ENCODE data around the gene RBPMS2. TPM values are rescaled to one million over a fixed set of nuclear protein-coding genes. Genes with fewer than 3 reads are reported as not detected.

Gene RBPMS2
- total RNA-seq (2022; extraction: Qiagen RNA extraction), result 6.2 to 8.5 TPM (median 8.2 TPM) in 5 replicates

GRCh38 chr15:64775551-64776401, at the start of gene RBPMS2:
RBPMS2 (minus strand) TSS chr15:64775589; CDS start chr15:64775319, 270 bp downstream.

Other genes with a start within 250 kb of the RBPMS2 start
- gene PIF1, start 50.1 kb upstream of the RBPMS2 start, total RNA-seq (2022; extraction: Qiagen RNA extraction), result 13.5 to 20.0 TPM (median 14.6 TPM) in 5 replicates
- 5.8 to 6.9 TPM (median 6.2 TPM) in 5 replicates for gene PLEKHO2, start 66.3 kb upstream of the RBPMS2 start, total RNA-seq (2022; extraction: Qiagen RNA extraction)
- gene ANKDD1A, start 136.3 kb upstream of the RBPMS2 start, total RNA-seq (2022; extraction: Qiagen RNA extraction), result 1.5 to 2.0 TPM (median 1.8 TPM) in 5 replicates
- gene SPG21, start 214.3 kb upstream of the RBPMS2 start, total RNA-seq (2022; extraction: Qiagen RNA extraction), result 120 to 130 TPM (median 128 TPM) in 5 replicates